ENCODE results near the gene IQCE. TPM values are rescaled to one million over a fixed set of nuclear protein-coding genes. Genes with fewer than 3 reads are reported as not detected.

The IQCE gene
- total and polyA plus RNA-seq, 10 of the 15 experiments (the other 5 are each of a cell fraction or from before 2014, with no cell fraction given), result 0.37 to 8.1 (median 3.7) TPM

DNA sequence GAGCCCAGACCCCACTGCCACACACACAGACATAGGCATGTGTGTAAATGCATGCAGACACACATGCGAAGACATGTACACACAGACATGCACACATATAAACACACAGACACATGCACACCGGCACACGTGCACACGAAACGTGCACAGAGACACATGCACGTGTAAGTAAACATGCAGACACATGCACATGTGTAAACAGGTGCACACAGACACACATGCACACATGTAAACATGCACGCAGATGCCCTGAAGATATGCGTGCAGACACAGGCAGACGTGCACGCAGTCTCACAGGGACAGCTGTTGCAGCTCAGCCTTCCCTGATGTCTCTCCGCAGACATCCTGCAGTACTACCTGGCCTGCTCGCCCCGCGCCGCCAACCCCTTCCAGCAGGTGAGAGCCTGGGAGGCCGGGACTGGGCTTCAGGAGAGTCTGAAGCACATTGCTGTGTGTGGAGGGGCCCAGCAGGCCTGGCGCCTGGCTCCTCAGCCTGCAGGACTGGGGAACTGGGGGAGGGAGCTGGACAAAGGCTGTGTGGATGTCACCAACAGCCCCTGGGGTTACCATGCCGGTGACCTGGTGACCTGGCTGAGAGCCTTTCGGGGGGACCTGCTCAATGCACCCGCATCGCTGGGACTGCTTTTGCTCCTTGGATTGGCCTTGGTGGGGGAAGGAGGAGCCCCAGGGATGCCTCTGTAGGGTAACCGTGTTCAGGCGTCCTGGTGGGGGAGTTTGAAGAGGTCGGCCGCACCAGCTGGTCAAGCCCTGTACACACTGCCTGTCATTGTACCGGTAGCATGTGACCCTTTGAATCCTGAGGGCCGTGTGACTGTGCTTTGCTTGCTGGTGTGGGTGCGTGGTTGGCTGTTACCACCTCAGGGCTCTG, 93.3 kb downstream of the IQCE start:
- Histone ChIP-seq H3K4me2 (ENCODE audit: control insufficient read depth, insufficient read depth) (no peak overlapping the region), H3K9ac (ENCODE audit: control insufficient read depth, insufficient read depth, low read length) (no peak overlapping the region), H3K4me1 (ENCODE audit: control insufficient read depth, insufficient read depth, low read length) (no peaks in the 10 kb centered on the region), H3K4me3 (no peak overlapping the region), H3K27ac (ENCODE audit: control insufficient read depth, insufficient read depth) (no peak overlapping the region), H3K36me3 (ENCODE audit: control insufficient read depth in 2 of 2, insufficient read depth in 2 of 2, low read length in 1 of 2) (peaks cover 0 to 11% of the 10 kb centered on the region in 2 experiments; a peak in 3 of 4 replicates), H3K9me3 (replicated peaks; ENCODE audit: control insufficient read depth, insufficient read depth, low read length) (no peaks in the 10 kb centered on the region), H4K20me1 (ENCODE audit: control insufficient read depth, insufficient read depth) (no peaks in the 10 kb centered on the region), H3K79me2 (ENCODE audit: control insufficient read depth, insufficient read depth, low read length) (no peaks in the 10 kb centered on the region), H2AFZ (ENCODE audit: control insufficient read depth, low read depth, low read length) (no peak overlapping the region), H3K27me3 (replicated peaks in 1 of 2; ENCODE audit: control insufficient read depth in 2 of 2, insufficient read depth in 2 of 2, low read length in 1 of 2) (no peaks in the 10 kb centered on the region)
- FAIRE-seq, result no peak
- no peak for TF ChIP-seq SPI1 (IDR thresholded peaks at IDR 0.05; ENCODE audit: borderline replicate concordance, insufficient read depth, low read depth, low read length)
- TF ChIP-seq POLR2A (IDR thresholded peaks at IDR 0.05; ENCODE audit: low read depth, low read length), result peak; percentile 14; the same call in 1 of the 2 replicates
- TF ChIP-seq MEF2B (IDR thresholded peaks at IDR 0.05; ENCODE audit: partially characterized antibody, poor library complexity, severe bottlenecking), result no peak
- no peak for TF ChIP-seq TARDBP (IDR thresholded peaks at IDR 0.05; ENCODE audit: borderline replicate concordance)
- TF ChIP-seq, protein P1, sequence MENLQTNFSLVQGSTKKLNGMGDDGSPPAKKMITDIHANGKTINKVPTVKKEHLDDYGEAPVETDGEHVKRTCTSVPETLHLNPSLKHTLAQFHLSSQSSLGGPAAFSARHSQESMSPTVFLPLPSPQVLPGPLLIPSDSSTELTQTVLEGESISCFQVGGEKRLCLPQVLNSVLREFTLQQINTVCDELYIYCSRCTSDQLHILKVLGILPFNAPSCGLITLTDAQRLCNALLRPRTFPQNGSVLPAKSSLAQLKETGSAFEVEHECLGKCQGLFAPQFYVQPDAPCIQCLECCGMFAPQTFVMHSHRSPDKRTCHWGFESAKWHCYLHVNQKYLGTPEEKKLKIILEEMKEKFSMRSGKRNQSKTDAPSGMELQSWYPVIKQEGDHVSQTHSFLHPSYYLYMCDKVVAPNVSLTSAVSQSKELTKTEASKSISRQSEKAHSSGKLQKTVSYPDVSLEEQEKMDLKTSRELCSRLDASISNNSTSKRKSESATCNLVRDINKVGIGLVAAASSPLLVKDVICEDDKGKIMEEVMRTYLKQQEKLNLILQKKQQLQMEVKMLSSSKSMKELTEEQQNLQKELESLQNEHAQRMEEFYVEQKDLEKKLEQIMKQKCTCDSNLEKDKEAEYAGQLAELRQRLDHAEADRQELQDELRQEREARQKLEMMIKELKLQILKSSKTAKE (IDR thresholded peaks at IDR 0.05; ENCODE audit: low read depth, poor library complexity, severe bottlenecking), result no peak
- no peak for TF ChIP-seq STAT3 (IDR thresholded peaks at IDR 0.05; ENCODE audit: low read depth, low read length)
- CTCF ChIA-PET, result interaction anchor here (0.6 to 2.2 kb wide), 9 partner anchors 10 to 157 kb away, joined by 3 to 11 read pairs (median 4); no protein-coding TSS in a partner anchor
- no peak for ATAC-seq
- POLR2A ChIA-PET, result interaction anchor here (0.6 kb wide), 1 partner anchor 39 kb away, joined by 6 read pairs; no protein-coding TSS in a partner anchor
- RAD21 ChIA-PET (ENCODE audit: unreplicated experiment), result interaction anchor here (0.5 to 1.0 kb wide), 3 partner anchors 15 to 200 kb away, joined by 3 to 4 read pairs (median 3); no protein-coding TSS in a partner anchor
- in situ Hi-C loops (cut with MboI) (no loop called here), intact Hi-C loops (cut with micrococcal nuclease; ENCODE audit: unreplicated experiment) (no loop called here)
- no peak for DNase-seq (ENCODE audit: low read depth, low spot score)
- 71% methylated on average over 28 of the region's 28 CpGs for WGBS (ENCODE audit: insufficient coverage, insufficient replicate concordance, low lambda C conversion rate, missing lambda C conversion rate)
- no TSS peak for BruUV-seq (replicated peaks)
- SMC1A ChIA-PET (ENCODE audit: uncharacterized antibody, unreplicated experiment), result interaction anchor here (0.6 kb wide), 1 partner anchor 193 kb away, joined by 4 read pairs; no protein-coding TSS in a partner anchor
